ENCODE measurements around the gene CHRD. TPM values are rescaled to one million over a fixed set of nuclear protein-coding genes. Genes with fewer than 3 reads are reported as not detected.

The CHRD gene
- total and polyA plus RNA-seq, 9 of the 15 experiments (the other 6 are each of a cell fraction or from before 2014, with no cell fraction given): 0.11 to 1.3 (median 0.59) TPM; not detected in 3

GRCh38 chr3:184362668-184363546, 16.9 kb upstream of the CHRD start (continued):
- TF ChIP-seq SMARCB1 (IDR thresholded peaks at IDR 0.05; ENCODE audit: insufficient read length, low read depth) (no peak), CBX2 (IDR thresholded peaks at IDR 0.05; ENCODE audit: insufficient read depth, low read length, poor library complexity, severe bottlenecking) (no peak), TAF9B (IDR thresholded peaks at IDR 0.05; ENCODE audit: partially characterized antibody) (no peak), ESRRB (CRISPR knock-in tag; IDR thresholded peaks at IDR 0.05; ENCODE audit: borderline replicate concordance) (no peak), MTA1 (IDR thresholded peaks at IDR 0.05; ENCODE audit: borderline replicate concordance) (peak; percentile 76), EZH2 (IDR thresholded peaks at IDR 0.05; ENCODE audit: borderline replicate concordance, low read depth, low read length) (no peak), MTA2 (IDR thresholded peaks at IDR 0.05; ENCODE audit: low read depth) (no peak), STAT6 (CRISPR knock-in tag; IDR thresholded peaks at IDR 0.05) (no peak), ZBTB7A (IDR thresholded peaks at IDR 0.05; ENCODE audit: borderline replicate concordance, control insufficient read depth, low read depth, low read length) (peak; percentile 87; the same call in 1 of the 2 replicates), NFIC (IDR thresholded peaks at IDR 0.05) (peak; percentile 51), SUPT5H (IDR thresholded peaks at IDR 0.05) (peak; percentile 90), NCOR1 (IDR thresholded peaks at IDR 0.05) (no peak), BMI1 (IDR thresholded peaks at IDR 0.05; ENCODE audit: low read length) (no peak), PHB (CRISPR knock-in tag; IDR thresholded peaks at IDR 0.05) (no peak), DACH1 (IDR thresholded peaks at IDR 0.05; ENCODE audit: partially characterized antibody) (no peak), CSDE1 (IDR thresholded peaks at IDR 0.05) (no peak), GMEB1 (CRISPR knock-in tag; IDR thresholded peaks at IDR 0.05) (peak; percentile 33), PHF8 (IDR thresholded peaks at IDR 0.05; ENCODE audit: borderline replicate concordance, low read length) (peak; percentile 67; the same call in 1 of the 2 replicates), ZNF436 (CRISPR knock-in tag; IDR thresholded peaks at IDR 0.05) (no peak), POLR2AphosphoS5 (IDR thresholded peaks at IDR 0.05; ENCODE audit: control insufficient read depth, insufficient read depth, low read depth, low read length) (peak; percentile 88)
- TF ChIP-seq, protein P1, sequence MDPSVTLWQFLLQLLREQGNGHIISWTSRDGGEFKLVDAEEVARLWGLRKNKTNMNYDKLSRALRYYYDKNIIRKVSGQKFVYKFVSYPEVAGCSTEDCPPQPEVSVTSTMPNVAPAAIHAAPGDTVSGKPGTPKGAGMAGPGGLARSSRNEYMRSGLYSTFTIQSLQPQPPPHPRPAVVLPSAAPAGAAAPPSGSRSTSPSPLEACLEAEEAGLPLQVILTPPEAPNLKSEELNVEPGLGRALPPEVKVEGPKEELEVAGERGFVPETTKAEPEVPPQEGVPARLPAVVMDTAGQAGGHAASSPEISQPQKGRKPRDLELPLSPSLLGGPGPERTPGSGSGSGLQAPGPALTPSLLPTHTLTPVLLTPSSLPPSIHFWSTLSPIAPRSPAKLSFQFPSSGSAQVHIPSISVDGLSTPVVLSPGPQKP (CRISPR knock-in tag; IDR thresholded peaks at IDR 0.05): no peak
- TF ChIP-seq, protein P2, sequence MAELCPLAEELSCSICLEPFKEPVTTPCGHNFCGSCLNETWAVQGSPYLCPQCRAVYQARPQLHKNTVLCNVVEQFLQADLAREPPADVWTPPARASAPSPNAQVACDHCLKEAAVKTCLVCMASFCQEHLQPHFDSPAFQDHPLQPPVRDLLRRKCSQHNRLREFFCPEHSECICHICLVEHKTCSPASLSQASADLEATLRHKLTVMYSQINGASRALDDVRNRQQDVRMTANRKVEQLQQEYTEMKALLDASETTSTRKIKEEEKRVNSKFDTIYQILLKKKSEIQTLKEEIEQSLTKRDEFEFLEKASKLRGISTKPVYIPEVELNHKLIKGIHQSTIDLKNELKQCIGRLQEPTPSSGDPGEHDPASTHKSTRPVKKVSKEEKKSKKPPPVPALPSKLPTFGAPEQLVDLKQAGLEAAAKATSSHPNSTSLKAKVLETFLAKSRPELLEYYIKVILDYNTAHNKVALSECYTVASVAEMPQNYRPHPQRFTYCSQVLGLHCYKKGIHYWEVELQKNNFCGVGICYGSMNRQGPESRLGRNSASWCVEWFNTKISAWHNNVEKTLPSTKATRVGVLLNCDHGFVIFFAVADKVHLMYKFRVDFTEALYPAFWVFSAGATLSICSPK (IDR thresholded peaks at IDR 0.05; ENCODE audit: borderline replicate concordance): no peak

All from K562 (cell line).